ENCODE measurements around the gene ASB17.

DNA sequence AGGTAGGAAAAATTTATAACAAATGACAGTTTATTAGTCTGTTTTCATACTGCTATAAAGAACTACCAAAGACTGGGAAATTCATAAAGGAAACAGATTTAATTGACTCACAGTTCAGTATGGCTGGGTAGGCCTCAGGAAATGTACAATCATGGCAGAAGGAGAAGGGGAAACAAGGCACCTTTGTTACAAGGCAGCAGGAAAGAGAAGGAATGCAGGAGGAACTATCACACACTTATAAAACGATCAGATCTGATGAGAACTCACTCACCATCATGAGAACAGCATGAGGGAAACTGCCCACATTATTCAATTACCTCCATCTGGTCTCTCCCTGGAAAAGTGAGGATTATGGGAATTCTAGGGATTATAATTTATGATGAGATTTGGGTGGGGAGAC lies 61.3 kb downstream of the ASB17 start:
- TF ChIP-seq, protein P1, sequence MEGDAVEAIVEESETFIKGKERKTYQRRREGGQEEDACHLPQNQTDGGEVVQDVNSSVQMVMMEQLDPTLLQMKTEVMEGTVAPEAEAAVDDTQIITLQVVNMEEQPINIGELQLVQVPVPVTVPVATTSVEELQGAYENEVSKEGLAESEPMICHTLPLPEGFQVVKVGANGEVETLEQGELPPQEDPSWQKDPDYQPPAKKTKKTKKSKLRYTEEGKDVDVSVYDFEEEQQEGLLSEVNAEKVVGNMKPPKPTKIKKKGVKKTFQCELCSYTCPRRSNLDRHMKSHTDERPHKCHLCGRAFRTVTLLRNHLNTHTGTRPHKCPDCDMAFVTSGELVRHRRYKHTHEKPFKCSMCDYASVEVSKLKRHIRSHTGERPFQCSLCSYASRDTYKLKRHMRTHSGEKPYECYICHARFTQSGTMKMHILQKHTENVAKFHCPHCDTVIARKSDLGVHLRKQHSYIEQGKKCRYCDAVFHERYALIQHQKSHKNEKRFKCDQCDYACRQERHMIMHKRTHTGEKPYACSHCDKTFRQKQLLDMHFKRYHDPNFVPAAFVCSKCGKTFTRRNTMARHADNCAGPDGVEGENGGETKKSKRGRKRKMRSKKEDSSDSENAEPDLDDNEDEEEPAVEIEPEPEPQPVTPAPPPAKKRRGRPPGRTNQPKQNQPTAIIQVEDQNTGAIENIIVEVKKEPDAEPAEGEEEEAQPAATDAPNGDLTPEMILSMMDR (IDR thresholded peaks at IDR 0.05; ENCODE audit: low read depth, low read length) = no peak
- TF ChIP-seq EZH2phosphoT487 (IDR thresholded peaks at IDR 0.05; ENCODE audit: low read depth) = no peak

All from OCI-LY3 (cell line).